SU-DHL-6 (cell line): ENCODE data around the gene SREBF1.

Source experiments
- H2AFZ ChIP-seq: fragments of 200-600 bp; sonication (generic); 2 replicates; pipeline ENCODE4 v1.6.1; 2014; ENCODE audit warnings: low read depth, mild to moderate bottlenecking, moderate library complexity, mixed read lengths, antibody characterized with exemption, low read length; ENCODE audit not compliant: severe bottlenecking
- H3F3A ChIP-seq: fragments of 200-600 bp; shearing (Covaris generic); 2 replicates; pipeline ENCODE4 v1.6.0; 2016; ENCODE audit warnings: antibody characterized with exemption, mild to moderate bottlenecking; ENCODE audit not compliant: insufficient read depth
- H3K27ac ChIP-seq: fragments of 200-600 bp; sonication (generic); 2 replicates; pipeline ENCODE4 v1.5.1; 2016; ENCODE audit warnings: low read depth, mild to moderate bottlenecking, low read length, moderate library complexity, mixed read lengths
- H3K27me3 ChIP-seq: fragments of 200-600 bp; sonication (generic), shearing (Covaris generic); 2 replicates; pipeline ENCODE4 v1.6.0; 2014; ENCODE audit warnings: mild to moderate bottlenecking, low read length
- H3K36me3 ChIP-seq: fragments of 200-600 bp; sonication (generic); 2 replicates; pipeline ENCODE4 v1.6.1; 2014; ENCODE audit warnings: mild to moderate bottlenecking, low read length, mixed read lengths
- H3K4me2 ChIP-seq: fragments of 300-600, 200-600 bp; shearing (Covaris generic), sonication (generic); 2 replicates; pipeline ENCODE4 v1.6.0; 2014; ENCODE audit warnings: low read length, low read depth, mild to moderate bottlenecking; ENCODE audit not compliant: poor library complexity, severe bottlenecking
- H3K4me3 ChIP-seq: fragments of 200-600 bp; sonication (generic); 2 replicates; pipeline ENCODE4 v1.5.1; 2014; ENCODE audit warnings: antibody characterized with exemption, low read length, mild to moderate bottlenecking, mixed read lengths; ENCODE audit not compliant: insufficient read depth, poor library complexity, severe bottlenecking
- H3K79me2 ChIP-seq: fragments of 200-600 bp; sonication (generic); 2 replicates; pipeline ENCODE4 v1.6.1; 2014; ENCODE audit warnings: mild to moderate bottlenecking, low read length, moderate library complexity; ENCODE audit not compliant: insufficient read depth
- H3K9ac ChIP-seq: fragments of 200-600 bp; sonication (generic); 2 replicates; pipeline ENCODE4 v1.7.0; 2014; ENCODE audit warnings: mild to moderate bottlenecking, low read length
- H3K9me2 ChIP-seq: fragments of 200-600 bp; sonication (generic); replicated peaks from 2 replicates; pipeline ENCODE4 v1.6.1; 2014; ENCODE audit warnings: low read length; ENCODE audit not compliant: insufficient read depth
- H3K9me3 ChIP-seq: fragments of 200-600 bp; sonication (generic); 2 replicates; pipeline ENCODE4 v1.6.1; 2014; ENCODE audit warnings: low read length, mixed read lengths; ENCODE audit not compliant: insufficient read depth
- H4K20me1 ChIP-seq: fragments of 200-600 bp; sonication (generic); 2 replicates; pipeline ENCODE4 v1.6.1; 2014; ENCODE audit warnings: low read depth, mild to moderate bottlenecking, antibody characterized with exemption, low read length, moderate library complexity, mixed read lengths
- CTCF ChIP-seq: fragments of 200-600 bp; sonication (generic); IDR thresholded peaks from one replicate; pipeline ENCODE4 v1.5.1; 2017; ENCODE audit warnings: antibody characterized with exemption, mild to moderate bottlenecking, low read length, moderate library complexity; ENCODE audit not compliant: insufficient read depth, poor library complexity, severe bottlenecking
- EZH2phosphoT487 ChIP-seq: fragments of 200-600 bp; sonication (generic), shearing (Covaris generic); conservative IDR thresholded peaks from 2 replicates; pipeline ENCODE4 v1.6.1; 2018; ENCODE audit warnings: mild to moderate bottlenecking, antibody characterized with exemption, low read length, moderate library complexity, mixed read lengths

Gene SREBF1

GRCh38 chr17:17851103-17852002 lies 14.6 kb upstream of the SREBF1 start:
- no peaks in the 10 kb centered on the region for H4K20me1 ChIP-seq
- H2AFZ ChIP-seq = no peak overlapping the region
- H3K4me3 ChIP-seq = no peak overlapping the region
- H3K27ac ChIP-seq = no peak overlapping the region
- H3F3A ChIP-seq = no peaks in the 10 kb centered on the region
- TF ChIP-seq CTCF = no peak
- TF ChIP-seq EZH2phosphoT487 = no peak
- H3K79me2 ChIP-seq = no peaks in the 10 kb centered on the region
- H3K4me2 ChIP-seq = no peak overlapping the region
- H3K36me3 ChIP-seq = no peaks in the 10 kb centered on the region
- no peaks in the 10 kb centered on the region for H3K27me3 ChIP-seq
- H3K9me2 ChIP-seq = no peaks in the 10 kb centered on the region
- H3K9me3 ChIP-seq = no peaks in the 10 kb centered on the region
- H3K9ac ChIP-seq = no peak overlapping the region

- Histone ChIP-seq H3F3A (no peaks in the 10 kb centered on the region), H3K4me3 (no peak overlapping the region), H3K9me2 (no peaks in the 10 kb centered on the region), H4K20me1 (no peaks in the 10 kb centered on the region), H3K79me2 (no peaks in the 10 kb centered on the region), H2AFZ (no peak overlapping the region), H3K4me2 (no peak overlapping the region), H3K27ac (no peak overlapping the region), H3K9ac (no peak overlapping the region), H3K9me3 (no peaks in the 10 kb centered on the region), H3K36me3 (no peaks in the 10 kb centered on the region), H3K27me3 (no peaks in the 10 kb centered on the region)
- TF ChIP-seq CTCF (no peak), EZH2phosphoT487 (no peak)
Measured at GRCh38 chr17:17849845-17850373, 13.1 kb upstream of the SREBF1 start.

- Histone ChIP-seq H3K9me3 (no peaks in the 10 kb centered on the region), H3K9ac (no peak overlapping the region), H3K4me2 (no peak overlapping the region), H3K4me3 (no peak overlapping the region), H3K9me2 (no peaks in the 10 kb centered on the region), H3K79me2 (no peaks in the 10 kb centered on the region), H2AFZ (no peak overlapping the region), H3K27me3 (no peaks in the 10 kb centered on the region), H3F3A (no peaks in the 10 kb centered on the region), H3K36me3 (no peaks in the 10 kb centered on the region), H4K20me1 (no peaks in the 10 kb centered on the region), H3K27ac (no peak overlapping the region)
- TF ChIP-seq CTCF = no peak
- TF ChIP-seq EZH2phosphoT487 = no peak
Measured at GRCh38 chr17:17849147-17849820, 12.5 kb upstream of the SREBF1 start.
